Uterus (tissue), 4 donors: ENCODE data around the gene TSC2. TPM values are rescaled to one million over a fixed set of nuclear protein-coding genes. Genes with fewer than 3 reads are reported as not detected.

ENCODE experiments used
- DNase-seq, 2 donors: peaks; one replicate each; pipeline ENCODE4 v3.0.0-alpha.2; 2019 to 2020
- H3K27ac ChIP-seq, 2 donors: fragments of 200-600 bp; sonication (generic); 1 replicate in 1 of 2; 2 replicates in 1 of 2; pipeline ENCODE4 v1.5.1; 2016 to 2018
- H3K27me3 ChIP-seq, 2 donors: fragments of 200-600 bp; sonication (generic); one replicate each; pipeline ENCODE4 v1.5.1; 2018 to 2019; ENCODE audit warnings: control low read depth in 1 of 2
- H3K36me3 ChIP-seq, 2 donors: fragments of 200-600 bp; sonication (generic); one replicate each; pipeline ENCODE4 v1.5.1; 2019; ENCODE audit warnings: control low read depth in 1 of 2
- H3K4me1 ChIP-seq, 2 donors: fragments of 200-600 bp; sonication (generic); one replicate each; pipeline ENCODE4 v1.5.1; 2018 to 2019; ENCODE audit warnings: control low read depth in 1 of 2
- H3K4me3 ChIP-seq, 2 donors: fragments of 200-600 bp; sonication (generic); 1 replicate in 1 of 2; 2 replicates in 1 of 2; pipeline ENCODE4 v1.5.1; 2018 to 2019; ENCODE audit warnings: mild to moderate bottlenecking in 1 of 2
- H3K9me3 ChIP-seq, 2 donors: fragments of 200-600 bp; sonication (generic); one replicate each; pipeline ENCODE4 v1.5.1; 2019; ENCODE audit warnings: control low read depth in 1 of 2
- CTCF ChIP-seq, 4 experiments: fragments of 200-600 bp in 2 of 4; fragments of 450-650 bp in 2 of 4; sonication (generic) in 2 of 4; IDR thresholded peaks; one replicate each; pipeline ENCODE4 v1.5.1; 2016 to 2019; ENCODE audit warnings: antibody characterized with exemption in 4 of 4, mild to moderate bottlenecking in 2 of 4, moderate library complexity in 1 of 4
- POLR2A ChIP-seq, 2 donors: fragments of 450-650 bp; IDR thresholded peaks; one replicate each; pipeline ENCODE4 v1.6.1; 2016; ENCODE audit warnings: antibody characterized with exemption in 2 of 2, mild to moderate bottlenecking in 1 of 2, moderate library complexity in 1 of 2
- intact Hi-C: fragments of 100-400 bp; cut with DNase I; formaldehyde crosslinking; loops from one replicate; pipeline ENCODE4 v1.15.1; 2023; ENCODE audit warnings: low total_unique reads
- total RNA-seq, 4 donors: library from RNA; depleted of rRNA in 3 of 4; stranded (reverse); fragments of >200 nt in 3 of 4; gene quantifications; one replicate each; pipeline versions ENCODE4 v1.1.0 to v1.2.4, GENCODE V29; 2014 to 2023
- donor health status: DM: yes; HTN: yes; CAD: no.

The TSC2 gene
- total RNA-seq, 4 donors from 2014 or later, result 53.8 to 347 (median 131) TPM

GRCh38 chr16:2056681-2057407 lies 9.1 kb downstream of the TSC2 start:
- H3K27ac ChIP-seq, result no peak overlapping the region
- no peaks in the 10 kb centered on the region for H3K9me3 ChIP-seq
- H3K27me3 ChIP-seq, result no peaks in the 10 kb centered on the region
- H3K4me1 ChIP-seq, result no peaks in the 10 kb centered on the region
- H3K4me3 ChIP-seq, result no peak overlapping the region
- intact Hi-C loops, result no loop called here
- TF ChIP-seq CTCF (IDR thresholded peaks at IDR 0.05) (no peak), POLR2A (IDR thresholded peaks at IDR 0.05) (no peak)
- H3K36me3 ChIP-seq, result no peaks in the 10 kb centered on the region
- DNase-seq, result no peak

- TF ChIP-seq POLR2A (IDR thresholded peaks at IDR 0.05) (no peak), CTCF (IDR thresholded peaks at IDR 0.05) (no peak)
- H3K27me3 ChIP-seq, result no peaks in the 10 kb centered on the region
- no peaks in the 10 kb centered on the region for H3K36me3 ChIP-seq
- H3K27ac ChIP-seq, result no peak overlapping the region
- no peaks in the 10 kb centered on the region for H3K9me3 ChIP-seq
- intact Hi-C loops, result no loop called here
- no peak for DNase-seq
- no peak overlapping the region for H3K4me3 ChIP-seq
- no peaks in the 10 kb centered on the region for H3K4me1 ChIP-seq
Observed at GRCh38 chr16:2057438-2057837, 9.7 kb downstream of the TSC2 start.

- intact Hi-C loops, result no loop called here
- H3K27ac ChIP-seq, result no peak overlapping the region
Observed at GRCh38 chr16:2058420-2058819, 10.6 kb downstream of the TSC2 start.

GRCh38 chr16:2058872-2059271 lies 11.1 kb downstream of the TSC2 start:
- Histone ChIP-seq H3K4me3 (no peak overlapping the region), H3K27me3 (no peaks in the 10 kb centered on the region), H3K4me1 (no peaks in the 10 kb centered on the region), H3K36me3 (no peaks in the 10 kb centered on the region), H3K27ac (no peak overlapping the region), H3K9me3 (no peaks in the 10 kb centered on the region)
- TF ChIP-seq CTCF (IDR thresholded peaks at IDR 0.05) (no peak), POLR2A (IDR thresholded peaks at IDR 0.05) (no peak)
- intact Hi-C loops, result no loop called here
- no peak for DNase-seq

More at GRCh38 chr16:2058420-2058819, 10.6 kb downstream of the TSC2 start:
- no peak for TF ChIP-seq POLR2A (IDR thresholded peaks at IDR 0.05)
- TF ChIP-seq CTCF (IDR thresholded peaks at IDR 0.05), result no peak
- H3K4me1 ChIP-seq, result no peaks in the 10 kb centered on the region
- H3K27me3 ChIP-seq, result no peaks in the 10 kb centered on the region
- no peaks in the 10 kb centered on the region for H3K9me3 ChIP-seq
- no peak overlapping the region for H3K4me3 ChIP-seq
- no peak for DNase-seq
- H3K36me3 ChIP-seq, result no peaks in the 10 kb centered on the region

- Histone ChIP-seq H3K4me3 (no peak overlapping the region), H3K27ac (no peak overlapping the region), H3K9me3 (no peaks in the 10 kb centered on the region), H3K4me1 (no peaks in the 10 kb centered on the region), H3K36me3 (no peaks in the 10 kb centered on the region), H3K27me3 (no peaks in the 10 kb centered on the region)
- intact Hi-C loops, result no loop called here
- TF ChIP-seq POLR2A (IDR thresholded peaks at IDR 0.05), result no peak
- no peak for TF ChIP-seq CTCF (IDR thresholded peaks at IDR 0.05)
- no peak for DNase-seq
Observed at GRCh38 chr16:2060346-2060745, 12.6 kb downstream of the TSC2 start.
